ENCODE results near the gene ZNF574.

- TF ChIP-seq BACH2 (CRISPR knock-in tag; IDR thresholded peaks at IDR 0.05; ENCODE audit: borderline replicate concordance) = no peak
- TF ChIP-seq, protein P1, sequence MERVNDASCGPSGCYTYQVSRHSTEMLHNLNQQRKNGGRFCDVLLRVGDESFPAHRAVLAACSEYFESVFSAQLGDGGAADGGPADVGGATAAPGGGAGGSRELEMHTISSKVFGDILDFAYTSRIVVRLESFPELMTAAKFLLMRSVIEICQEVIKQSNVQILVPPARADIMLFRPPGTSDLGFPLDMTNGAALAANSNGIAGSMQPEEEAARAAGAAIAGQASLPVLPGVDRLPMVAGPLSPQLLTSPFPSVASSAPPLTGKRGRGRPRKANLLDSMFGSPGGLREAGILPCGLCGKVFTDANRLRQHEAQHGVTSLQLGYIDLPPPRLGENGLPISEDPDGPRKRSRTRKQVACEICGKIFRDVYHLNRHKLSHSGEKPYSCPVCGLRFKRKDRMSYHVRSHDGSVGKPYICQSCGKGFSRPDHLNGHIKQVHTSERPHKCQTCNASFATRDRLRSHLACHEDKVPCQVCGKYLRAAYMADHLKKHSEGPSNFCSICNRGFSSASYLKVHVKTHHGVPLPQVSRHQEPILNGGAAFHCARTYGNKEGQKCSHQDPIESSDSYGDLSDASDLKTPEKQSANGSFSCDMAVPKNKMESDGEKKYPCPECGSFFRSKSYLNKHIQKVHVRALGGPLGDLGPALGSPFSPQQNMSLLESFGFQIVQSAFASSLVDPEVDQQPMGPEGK (CRISPR knock-in tag; IDR thresholded peaks at IDR 0.05; ENCODE audit: borderline replicate concordance) = no peak
- TF ChIP-seq, protein P2, sequence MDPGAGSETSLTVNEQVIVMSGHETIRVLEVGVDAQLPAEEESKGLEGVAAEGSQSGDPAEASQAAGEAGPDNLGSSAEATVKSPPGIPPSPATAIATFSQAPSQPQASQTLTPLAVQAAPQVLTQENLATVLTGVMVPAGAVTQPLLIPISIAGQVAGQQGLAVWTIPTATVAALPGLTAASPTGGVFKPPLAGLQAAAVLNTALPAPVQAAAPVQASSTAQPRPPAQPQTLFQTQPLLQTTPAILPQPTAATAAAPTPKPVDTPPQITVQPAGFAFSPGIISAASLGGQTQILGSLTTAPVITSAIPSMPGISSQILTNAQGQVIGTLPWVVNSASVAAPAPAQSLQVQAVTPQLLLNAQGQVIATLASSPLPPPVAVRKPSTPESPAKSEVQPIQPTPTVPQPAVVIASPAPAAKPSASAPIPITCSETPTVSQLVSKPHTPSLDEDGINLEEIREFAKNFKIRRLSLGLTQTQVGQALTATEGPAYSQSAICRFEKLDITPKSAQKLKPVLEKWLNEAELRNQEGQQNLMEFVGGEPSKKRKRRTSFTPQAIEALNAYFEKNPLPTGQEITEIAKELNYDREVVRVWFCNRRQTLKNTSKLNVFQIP (CRISPR knock-in tag; IDR thresholded peaks at IDR 0.05; ENCODE audit: borderline replicate concordance, low read depth) = no peak
- no peak for TF ChIP-seq SNAI2 (CRISPR knock-in tag; IDR thresholded peaks at IDR 0.05)
- no peak for TF ChIP-seq ARNTL (CRISPR knock-in tag; IDR thresholded peaks at IDR 0.05; ENCODE audit: borderline replicate concordance, low read depth)
- TF ChIP-seq, protein P3, sequence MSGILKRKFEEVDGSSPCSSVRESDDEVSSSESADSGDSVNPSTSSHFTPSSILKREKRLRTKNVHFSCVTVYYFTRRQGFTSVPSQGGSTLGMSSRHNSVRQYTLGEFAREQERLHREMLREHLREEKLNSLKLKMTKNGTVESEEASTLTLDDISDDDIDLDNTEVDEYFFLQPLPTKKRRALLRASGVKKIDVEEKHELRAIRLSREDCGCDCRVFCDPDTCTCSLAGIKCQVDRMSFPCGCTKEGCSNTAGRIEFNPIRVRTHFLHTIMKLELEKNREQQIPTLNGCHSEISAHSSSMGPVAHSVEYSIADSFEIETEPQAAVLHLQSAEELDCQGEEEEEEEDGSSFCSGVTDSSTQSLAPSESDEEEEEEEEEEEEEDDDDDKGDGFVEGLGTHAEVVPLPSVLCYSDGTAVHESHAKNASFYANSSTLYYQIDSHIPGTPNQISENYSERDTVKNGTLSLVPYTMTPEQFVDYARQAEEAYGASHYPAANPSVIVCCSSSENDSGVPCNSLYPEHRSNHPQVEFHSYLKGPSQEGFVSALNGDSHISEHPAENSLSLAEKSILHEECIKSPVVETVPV (CRISPR knock-in tag; IDR thresholded peaks at IDR 0.05) = no peak
- no peak for TF ChIP-seq CSDC2 (CRISPR knock-in tag; IDR thresholded peaks at IDR 0.05)
- no peak for TF ChIP-seq RARB (CRISPR knock-in tag; IDR thresholded peaks at IDR 0.05)
- no peak for TF ChIP-seq TOX (CRISPR knock-in tag; IDR thresholded peaks at IDR 0.05; ENCODE audit: borderline replicate concordance)
These were observed 5.7 kb downstream of the ZNF574 start for GRCh38 chr19:42081584-42082203.

All from SK-N-SH treated with all-trans-retinoic acid at 6 μM for 48 hours (cell line).